ENCODE results near the gene KPNA6.

The KPNA6 gene

DNA sequence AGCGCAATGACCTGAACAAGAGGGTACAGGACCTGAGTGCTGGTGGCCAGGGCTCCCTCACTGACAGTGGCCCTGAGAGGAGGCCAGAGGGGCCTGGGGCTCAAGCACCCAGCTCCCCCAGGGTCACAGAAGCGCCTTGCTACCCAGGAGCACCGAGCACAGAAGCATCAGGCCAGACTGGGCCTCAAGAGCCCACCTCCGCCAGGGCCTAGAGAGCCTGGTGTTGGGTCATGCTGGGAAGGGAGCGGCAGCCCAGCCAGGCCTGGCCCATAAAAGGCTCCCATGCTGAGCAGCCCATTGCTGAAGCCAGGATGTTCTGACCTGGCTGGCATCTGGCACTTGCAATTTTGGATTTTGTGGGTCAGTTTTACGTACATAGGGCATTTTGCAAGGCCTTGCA is 87.1 kb downstream of the KPNA6 start:
- DNase-seq: no peak

DNA sequence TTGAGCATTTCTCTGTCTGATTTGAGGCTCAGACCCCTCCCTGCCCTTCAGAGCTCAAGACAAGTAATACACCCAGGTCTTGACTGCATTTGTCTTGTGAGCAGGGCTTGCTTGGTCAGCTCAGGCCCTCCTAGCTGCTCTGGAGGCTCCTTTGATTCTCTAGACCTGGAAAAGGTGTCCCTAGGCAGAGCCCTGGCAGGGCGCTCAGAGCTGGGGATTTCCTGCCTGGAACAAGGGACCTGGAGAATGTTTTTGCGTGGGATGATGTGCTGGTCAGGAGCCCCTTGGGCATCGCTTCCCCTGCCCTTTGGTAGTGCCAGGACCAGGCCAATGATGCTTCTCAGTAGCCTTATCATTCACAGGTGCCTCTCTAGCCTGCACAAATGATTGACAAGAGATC is 87.7 kb downstream of the KPNA6 start:
- DNase-seq: no peak

DNA sequence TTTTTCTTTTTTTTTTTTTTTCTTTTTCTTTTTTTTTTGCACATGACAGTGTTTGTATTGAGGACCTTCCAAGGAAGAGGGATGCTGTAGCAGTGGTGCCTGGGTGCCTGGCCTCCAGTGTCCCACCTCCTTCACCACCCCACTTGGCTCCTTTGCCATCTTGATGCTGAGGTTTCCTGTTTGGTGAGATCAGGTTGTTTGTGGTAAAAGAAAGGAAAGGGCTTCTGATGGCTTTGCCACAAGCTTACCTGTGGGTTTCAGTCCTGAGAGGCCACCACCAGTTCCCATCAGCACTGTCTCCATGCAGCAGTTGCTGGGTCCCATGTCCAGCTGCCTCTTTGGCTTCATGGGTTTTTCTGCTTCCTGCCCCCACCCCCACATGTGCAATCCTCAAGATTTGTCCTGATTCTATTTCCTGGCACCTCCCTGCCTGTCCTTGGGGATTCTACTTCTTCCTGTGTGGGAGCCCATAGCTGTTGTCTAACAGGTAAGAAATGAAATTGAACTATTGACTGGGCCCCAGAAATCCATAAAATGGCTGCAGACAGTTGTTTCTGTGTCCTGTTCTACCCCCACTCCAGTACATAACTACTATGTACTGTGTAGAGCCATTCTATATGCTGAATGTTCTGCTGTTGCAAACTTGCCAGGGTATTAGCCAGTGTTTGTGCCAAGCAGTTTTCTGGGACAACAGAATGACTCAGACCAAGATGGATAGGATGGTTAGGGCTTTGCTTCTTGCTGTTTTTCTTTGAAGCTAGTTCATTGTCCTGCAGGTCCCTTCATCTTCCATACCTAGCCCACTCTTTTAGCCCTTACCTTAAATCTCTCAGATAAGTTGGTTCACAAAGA is 88.3 kb downstream of the KPNA6 start:
- DNase-seq: no peak

DNA sequence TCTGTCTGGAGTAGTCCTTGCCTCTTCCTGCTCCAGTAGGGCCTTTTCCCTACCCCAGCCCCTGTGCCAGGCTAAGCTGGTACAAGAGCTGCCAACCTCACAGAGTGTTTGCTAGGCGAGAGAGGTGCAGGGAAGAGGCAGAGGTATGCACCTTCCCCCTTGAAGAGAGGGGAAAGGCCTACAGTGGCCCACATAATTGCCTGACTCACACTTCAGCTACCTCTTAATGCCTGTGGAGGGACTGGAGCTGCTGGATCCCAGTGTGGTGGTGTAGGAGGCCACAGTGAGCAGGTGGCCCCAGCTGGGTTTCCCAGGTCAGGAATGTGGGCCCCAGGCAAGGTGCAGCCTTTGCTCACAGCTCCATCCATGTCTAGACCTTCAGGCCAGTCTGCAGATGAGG is 89.2 kb downstream of the KPNA6 start:
- DNase-seq: no peak

GRCh38 chr1:32197837-32198236 is 90.0 kb downstream of the KPNA6 start:
- no peak for DNase-seq

DNA sequence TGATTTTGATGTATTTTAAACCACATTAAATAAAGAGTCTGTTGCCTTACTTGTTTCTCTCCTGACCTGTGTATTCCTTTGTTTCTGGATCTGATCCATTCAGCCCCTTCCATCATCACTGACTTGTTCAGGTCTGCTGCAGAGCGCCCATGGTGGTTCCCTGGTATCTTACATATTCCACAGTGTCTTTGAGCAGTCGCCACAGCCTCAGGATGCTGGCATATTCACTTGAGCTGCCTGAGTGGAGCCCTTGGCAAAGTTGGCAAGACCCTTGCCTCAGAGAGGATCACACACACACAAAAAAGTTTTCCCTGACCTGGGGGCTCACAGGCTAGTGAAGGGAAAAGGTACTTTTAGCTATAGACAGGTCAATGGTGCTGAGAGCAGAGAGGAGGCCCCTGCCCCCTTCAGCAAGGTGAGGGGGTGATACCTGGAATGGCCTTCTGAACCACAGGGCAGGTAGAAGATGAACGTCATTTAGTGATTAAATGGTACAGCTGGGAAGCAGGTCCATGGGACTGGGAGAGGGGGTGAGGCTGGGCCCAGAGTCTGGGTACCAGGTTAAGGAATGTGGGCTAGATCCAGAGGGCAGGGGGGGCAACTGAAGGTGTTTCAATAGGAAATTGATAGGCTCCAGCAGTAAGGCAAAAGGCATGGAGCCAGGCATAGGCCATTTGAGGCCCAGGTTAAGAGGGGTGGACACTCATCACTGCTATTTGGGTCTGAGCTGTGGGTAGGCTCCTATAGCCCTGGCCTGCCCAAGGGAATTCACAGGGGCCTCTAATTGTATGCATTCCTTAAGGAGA is 90.6 kb downstream of the KPNA6 start:
- no peak for DNase-seq

GRCh38 chr1:32199043-32199716 is 91.3 kb downstream of the KPNA6 start:
- DNase-seq: no peak

- peak; percentile 46 for DNase-seq
Measured at GRCh38 chr1:32199717-32200072, 91.8 kb downstream of the KPNA6 start.

GRCh38 chr1:32200226-32201010 is 92.6 kb downstream of the KPNA6 start, which contains the start of gene CCDC28B:
Gene CCDC28B, plus strand, starts transcription at chr1:32200595. Its CDS starts 1,341 bp downstream, at chr1:32201936.
- DNase-seq: peak; percentile 66

GRCh38 chr1:32201011-32201855 is 93.4 kb downstream of the KPNA6 start:
- DNase-seq: peak; percentile 49

DNA sequence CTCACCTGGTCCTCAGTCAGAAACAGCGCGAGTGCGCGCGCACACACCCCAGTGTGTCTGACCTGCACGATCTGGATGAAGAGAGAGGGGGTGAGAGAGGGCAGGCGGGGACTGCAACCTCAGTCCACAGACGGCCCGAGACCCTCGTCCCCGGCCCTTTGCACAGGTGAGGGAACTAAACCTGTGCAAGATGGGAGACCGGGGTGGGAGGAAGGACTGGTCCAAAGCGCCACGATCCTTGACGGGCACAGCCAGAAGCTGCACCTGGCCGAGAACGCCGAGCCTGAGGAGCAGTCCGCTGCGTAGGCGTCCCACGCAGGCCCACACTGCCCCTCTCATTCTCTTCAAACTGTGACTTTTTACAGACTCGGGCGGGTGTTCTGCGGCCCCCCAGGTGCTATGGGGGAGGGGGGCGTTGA is 97.1 kb downstream of the KPNA6 start:
- peak; percentile 30 for DNase-seq

- DNase-seq: peak; percentile 92
Measured at GRCh38 chr1:32205401-32206370, 97.8 kb downstream of the KPNA6 start, which contains the start of gene IQCC. Gene IQCC, plus strand, starts transcription at chr1:32205671. Its CDS starts 11 bp downstream, at chr1:32205682.

- no peak for DNase-seq
Measured at GRCh38 chr1:32208469-32208868, 100.6 kb downstream of the KPNA6 start.

GRCh38 chr1:32208891-32209328 is 101.1 kb downstream of the KPNA6 start, which contains the start of gene DCDC2B:
Gene DCDC2B, plus strand, starts transcription at chr1:32209089. Its CDS starts 5 bp downstream, at chr1:32209094.
- peak; percentile 74 for DNase-seq

DNA sequence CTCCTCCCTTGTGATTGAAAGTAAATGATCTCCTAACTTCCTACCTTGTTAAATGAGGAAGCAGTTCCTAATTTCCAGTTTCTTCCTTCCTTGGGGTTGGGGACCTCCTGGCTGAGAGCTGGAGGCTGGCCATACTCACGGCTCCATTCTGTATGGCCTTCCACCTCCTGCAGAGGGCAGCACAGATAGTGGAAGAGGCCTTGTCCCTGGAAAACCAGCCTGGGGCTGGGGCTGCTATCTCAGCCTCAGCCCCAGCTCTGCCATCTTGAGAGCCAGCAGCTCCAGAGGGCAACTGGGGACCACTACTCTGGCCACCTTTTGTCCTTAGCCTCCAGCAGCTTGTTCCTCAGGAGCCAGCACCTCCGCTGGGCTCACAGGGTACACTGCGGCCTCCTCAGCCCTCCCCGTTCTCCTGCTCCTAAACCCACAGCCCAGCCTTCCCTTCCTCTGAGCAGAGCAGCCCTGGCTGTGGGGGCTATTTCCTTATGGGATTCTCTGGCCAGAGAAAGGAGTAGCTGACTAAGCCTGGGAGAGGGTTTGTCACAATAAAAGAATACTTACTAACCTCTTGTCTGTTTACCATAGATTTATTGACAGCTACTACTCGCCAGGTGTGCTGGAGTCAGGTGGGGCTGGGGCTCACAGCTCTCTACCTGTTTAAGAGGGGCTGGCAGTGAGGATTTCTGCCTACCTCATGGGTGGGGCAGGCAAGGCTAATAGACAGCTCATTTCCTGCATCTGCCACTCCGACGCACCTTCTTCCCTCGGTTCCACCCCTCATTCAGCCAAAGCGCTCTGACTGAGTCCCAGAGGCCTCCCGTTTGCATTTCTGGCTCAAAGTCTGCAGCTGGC is 108.0 kb downstream of the KPNA6 start:
- peak; percentile 28 for DNase-seq

DNA sequence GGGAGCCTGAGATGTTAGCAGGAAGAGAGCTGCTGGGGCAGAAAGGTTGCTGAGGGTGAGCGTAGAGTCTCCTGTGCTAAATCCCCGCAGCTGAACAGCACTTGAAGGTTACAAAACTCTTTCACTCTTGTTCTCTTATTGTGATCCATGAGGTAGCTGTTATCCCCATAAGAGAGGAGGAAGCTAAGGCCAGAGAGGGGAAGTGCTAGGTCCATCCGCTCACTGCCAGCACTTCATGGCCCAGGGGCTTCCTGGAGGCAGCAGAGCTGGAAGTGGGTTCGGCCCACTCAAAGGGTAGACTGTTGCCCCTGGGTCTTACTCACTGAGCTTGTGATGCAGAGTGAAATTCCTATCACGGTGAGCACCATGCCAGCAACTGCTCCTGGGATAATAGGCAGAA is 108.7 kb downstream of the KPNA6 start:
- DNase-seq: no peak

DNA sequence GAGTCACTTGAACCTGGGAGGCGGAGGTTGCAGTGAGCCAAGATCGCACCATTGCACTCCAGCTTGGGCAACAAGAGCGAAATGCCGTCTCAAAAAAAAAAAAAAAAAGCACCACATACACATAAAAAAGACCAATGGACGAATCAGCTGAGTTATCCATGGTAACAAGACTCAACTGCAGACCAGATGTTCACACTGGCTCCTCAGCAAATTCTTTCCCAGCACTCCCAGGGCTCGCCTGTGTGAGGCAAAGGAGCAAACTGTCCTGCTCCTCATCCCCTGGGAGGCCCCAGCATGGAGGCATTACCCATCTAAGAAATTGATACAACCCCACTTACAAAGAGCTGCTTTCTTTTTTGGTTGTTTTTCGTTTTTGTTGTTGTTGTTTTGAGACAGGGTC is 111.2 kb downstream of the KPNA6 start:
- DNase-seq: no peak

- peak; percentile 12 for DNase-seq
Measured at GRCh38 chr1:32220746-32221580, 113.1 kb downstream of the KPNA6 start.

Data from NCI-H146 (cell line).